Astrocyte (in vitro differentiated cells and primary cell): ENCODE data around the gene TMEM161B. TPM values are rescaled to one million over a fixed set of nuclear protein-coding genes. Genes with fewer than 3 reads are reported as not detected.

Experiments used
- DNase-seq: peaks from one replicate; pipeline ENCODE4 v3.0.0-alpha.2; 2010; ENCODE audit warnings: low read depth
- FAIRE-seq: peaks from 2 replicates; lab custom pipeline; 2011; peaks lifted over from hg19 to GRCh38; lab: Jason Lieb, UNC
- H2AFZ ChIP-seq: 2 replicates; pipeline ENCODE4 v1.6.0; 2012; ENCODE audit warnings: low read depth, low read length, inconsistent platforms
- H3K27ac ChIP-seq: 2 replicates; pipeline ENCODE4 v1.5.1; 2011; ENCODE audit warnings: low read depth, low read length, inconsistent platforms
- H3K27me3 ChIP-seq: 2 replicates; pipeline ENCODE4 v1.6.0; 2011; ENCODE audit warnings: low read length, inconsistent platforms; ENCODE audit not compliant: insufficient read depth
- H3K36me3 ChIP-seq: 2 replicates; pipeline ENCODE4 v1.5.1; 2011; ENCODE audit warnings: low read length, inconsistent platforms; ENCODE audit not compliant: insufficient read depth
- H3K4me1 ChIP-seq: 2 replicates; pipeline ENCODE4 v1.5.1; 2011; ENCODE audit warnings: low read length, inconsistent platforms; ENCODE audit not compliant: insufficient read depth
- H3K4me2 ChIP-seq: 2 replicates; pipeline ENCODE4 v1.6.0; 2012; ENCODE audit warnings: low read length, inconsistent platforms
- H3K4me3 ChIP-seq: 2 replicates; pipeline ENCODE4 v1.5.1; 2011; ENCODE audit warnings: low read depth, mild to moderate bottlenecking, low read length, inconsistent platforms; ENCODE audit not compliant: insufficient read depth
- H3K79me2 ChIP-seq: 2 replicates; pipeline ENCODE4 v1.6.0; 2012; ENCODE audit warnings: mild to moderate bottlenecking, low read length, inconsistent platforms; ENCODE audit not compliant: insufficient read depth
- H3K9ac ChIP-seq: 2 replicates; pipeline ENCODE4 v1.6.0; 2012; ENCODE audit warnings: mild to moderate bottlenecking, low read length, inconsistent platforms
- H3K9me3 ChIP-seq: 2 replicates; pipeline ENCODE4 v1.5.1; 2012; ENCODE audit warnings: low read depth, mild to moderate bottlenecking, low read length, inconsistent platforms; ENCODE audit not compliant: insufficient read depth
- H4K20me1 ChIP-seq: 2 replicates; pipeline ENCODE4 v1.6.0; 2012; ENCODE audit warnings: low read length, inconsistent platforms; ENCODE audit not compliant: insufficient read depth
- H3K27ac Mint-ChIP-seq: one replicate; pipeline ENCODE4 v1.8.0; 2021; ENCODE audit warnings: mild to moderate bottlenecking, mixed read lengths; ENCODE audit not compliant: unreplicated experiment
- H3K27me3 Mint-ChIP-seq: one replicate; pipeline ENCODE4 v1.8.0; 2021; ENCODE audit warnings: low read depth, mixed read lengths; ENCODE audit not compliant: unreplicated experiment
- H3K36me3 Mint-ChIP-seq: one replicate; pipeline ENCODE4 v1.8.0; 2021; ENCODE audit warnings: low read depth, mixed read lengths; ENCODE audit not compliant: unreplicated experiment
- H3K4me1 Mint-ChIP-seq: one replicate; pipeline ENCODE4 v1.8.0; 2021; ENCODE audit warnings: low read depth, mixed read lengths; ENCODE audit not compliant: unreplicated experiment
- H3K4me3 Mint-ChIP-seq: one replicate; pipeline ENCODE4 v1.8.0; 2021; ENCODE audit warnings: mild to moderate bottlenecking, moderate library complexity, mixed read lengths; ENCODE audit not compliant: unreplicated experiment
- H3K9me3 Mint-ChIP-seq: one replicate; pipeline ENCODE4 v1.8.0; 2021; ENCODE audit warnings: mild to moderate bottlenecking, mixed read lengths; ENCODE audit not compliant: unreplicated experiment
- CTCF ChIP-seq: IDR thresholded peaks from 2 replicates; pipeline ENCODE4 v1.5.1; 2011; ENCODE audit warnings: low read depth, mild to moderate bottlenecking, inconsistent platforms, low read length, moderate library complexity; ENCODE audit not compliant: insufficient read depth
- EZH2 ChIP-seq: IDR thresholded peaks from 2 replicates; pipeline ENCODE4 v1.6.1; 2012; ENCODE audit warnings: mild to moderate bottlenecking, low read length, inconsistent platforms; ENCODE audit not compliant: insufficient read depth
- total RNA-seq: library from RNA; stranded (reverse); gene quantifications from 2 replicates; pipeline ENCODE4 v1.2.1, GENCODE V29; 2021

TMEM161B gene
- total RNA-seq, 1 donor from 2014 or later = 10.8 TPM

- DNase-seq (no peak), FAIRE-seq (no peak)
- Histone ChIP-seq H2AFZ (no peak overlapping the region), H3K36me3 (no peaks in the 10 kb centered on the region), H3K4me3 (no peak overlapping the region), H3K79me2 (no peaks in the 10 kb centered on the region), H4K20me1 (no peaks in the 10 kb centered on the region), H3K27ac (no peak overlapping the region), H3K9me3 (peaks cover 10% of the 10 kb centered on the region), H3K9ac (no peak overlapping the region), H3K27me3 (no peaks in the 10 kb centered on the region), H3K4me1 (no peaks in the 10 kb centered on the region), H3K4me2 (no peak overlapping the region)
- Mint-ChIP-seq H3K4me1 (no peaks in the 10 kb centered on the region), H3K27ac (no peak overlapping the region), H3K9me3 (peaks cover 30% of the 10 kb centered on the region), H3K4me3 (no peak overlapping the region), H3K36me3 (no peaks in the 10 kb centered on the region), H3K27me3 (no peaks in the 10 kb centered on the region)
- TF ChIP-seq CTCF (no peak), EZH2 (no peak)
Observed at GRCh38 chr5:88172847-88173758, 95.5 kb downstream of the TMEM161B start.

GRCh38 chr5:88159591-88159990 lies 109.1 kb downstream of the TMEM161B start:
- FAIRE-seq (no peak), DNase-seq (no peak)
- no peak overlapping the region for H3K27ac Mint-ChIP-seq
- H3K27ac ChIP-seq = no peak overlapping the region
- no peak overlapping the region for H2AFZ ChIP-seq
- H3K9me3 ChIP-seq = no peaks in the 10 kb centered on the region
- H3K4me3 Mint-ChIP-seq = no peak overlapping the region
- TF ChIP-seq EZH2 (no peak), CTCF (no peak)
- H3K36me3 Mint-ChIP-seq = no peaks in the 10 kb centered on the region
- H3K4me3 ChIP-seq = no peak overlapping the region
- no peaks in the 10 kb centered on the region for H3K36me3 ChIP-seq
- no peak overlapping the region for H3K9ac ChIP-seq
- H3K27me3 Mint-ChIP-seq = no peaks in the 10 kb centered on the region
- no peaks in the 10 kb centered on the region for H3K27me3 ChIP-seq
- no peaks in the 10 kb centered on the region for H3K9me3 Mint-ChIP-seq
- H4K20me1 ChIP-seq = no peaks in the 10 kb centered on the region
- H3K4me1 ChIP-seq = no peaks in the 10 kb centered on the region
- H3K79me2 ChIP-seq = no peaks in the 10 kb centered on the region
- no peak overlapping the region for H3K4me2 ChIP-seq
- H3K4me1 Mint-ChIP-seq = peaks cover 4% of the 10 kb centered on the region

GRCh38 chr5:88158056-88158455 lies 110.6 kb downstream of the TMEM161B start:
- no peaks in the 10 kb centered on the region for H3K9me3 Mint-ChIP-seq
- no peaks in the 10 kb centered on the region for H3K79me2 ChIP-seq
- H3K36me3 Mint-ChIP-seq = no peaks in the 10 kb centered on the region
- TF ChIP-seq EZH2 (no peak), CTCF (no peak)
- H4K20me1 ChIP-seq = no peaks in the 10 kb centered on the region
- no peak overlapping the region for H3K27ac ChIP-seq
- no peak overlapping the region for H3K4me2 ChIP-seq
- no peak overlapping the region for H3K4me3 ChIP-seq
- H3K36me3 ChIP-seq = no peaks in the 10 kb centered on the region
- no peaks in the 10 kb centered on the region for H3K4me1 ChIP-seq
- no peak for DNase-seq
- no peak overlapping the region for H3K9ac ChIP-seq
- no peaks in the 10 kb centered on the region for H3K27me3 ChIP-seq
- H3K4me1 Mint-ChIP-seq = peaks cover 4% of the 10 kb centered on the region
- H3K9me3 ChIP-seq = no peaks in the 10 kb centered on the region
- FAIRE-seq = no peak
- H3K27ac Mint-ChIP-seq = no peak overlapping the region
- no peak overlapping the region for H2AFZ ChIP-seq
- no peaks in the 10 kb centered on the region for H3K27me3 Mint-ChIP-seq
- no peak overlapping the region for H3K4me3 Mint-ChIP-seq
